ENCODE data around the gene FBRS. TPM values are rescaled to one million over a fixed set of nuclear protein-coding genes. Genes with fewer than 3 reads are reported as not detected.

FBRS gene
- total and polyA plus RNA-seq, 2 of the 8 experiments (the other 6 are each of a cell fraction or from before 2014, with no cell fraction given) = 2.4 to 13.9 TPM

DNA sequence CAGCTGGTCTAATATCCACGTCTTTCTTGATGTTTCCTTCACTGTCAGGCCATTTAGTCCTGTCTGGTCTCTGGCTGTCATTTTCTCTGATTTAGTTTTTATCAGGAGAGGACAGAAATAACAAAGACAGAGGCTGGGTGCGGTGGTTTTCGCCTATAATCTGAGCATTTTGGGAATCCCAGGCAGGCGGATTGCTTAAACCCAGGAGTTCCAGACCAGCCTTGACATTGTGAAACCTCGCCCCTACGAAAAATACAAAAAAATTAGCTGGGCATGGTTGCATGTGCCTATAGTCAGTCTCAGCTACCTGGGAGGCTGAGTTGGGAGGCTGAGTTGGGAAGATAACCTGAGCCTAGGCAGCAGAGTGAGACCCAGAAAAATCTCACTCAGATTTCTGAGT lies 47.8 kb downstream of the FBRS start (continued):
- TF ChIP-seq, protein P1, sequence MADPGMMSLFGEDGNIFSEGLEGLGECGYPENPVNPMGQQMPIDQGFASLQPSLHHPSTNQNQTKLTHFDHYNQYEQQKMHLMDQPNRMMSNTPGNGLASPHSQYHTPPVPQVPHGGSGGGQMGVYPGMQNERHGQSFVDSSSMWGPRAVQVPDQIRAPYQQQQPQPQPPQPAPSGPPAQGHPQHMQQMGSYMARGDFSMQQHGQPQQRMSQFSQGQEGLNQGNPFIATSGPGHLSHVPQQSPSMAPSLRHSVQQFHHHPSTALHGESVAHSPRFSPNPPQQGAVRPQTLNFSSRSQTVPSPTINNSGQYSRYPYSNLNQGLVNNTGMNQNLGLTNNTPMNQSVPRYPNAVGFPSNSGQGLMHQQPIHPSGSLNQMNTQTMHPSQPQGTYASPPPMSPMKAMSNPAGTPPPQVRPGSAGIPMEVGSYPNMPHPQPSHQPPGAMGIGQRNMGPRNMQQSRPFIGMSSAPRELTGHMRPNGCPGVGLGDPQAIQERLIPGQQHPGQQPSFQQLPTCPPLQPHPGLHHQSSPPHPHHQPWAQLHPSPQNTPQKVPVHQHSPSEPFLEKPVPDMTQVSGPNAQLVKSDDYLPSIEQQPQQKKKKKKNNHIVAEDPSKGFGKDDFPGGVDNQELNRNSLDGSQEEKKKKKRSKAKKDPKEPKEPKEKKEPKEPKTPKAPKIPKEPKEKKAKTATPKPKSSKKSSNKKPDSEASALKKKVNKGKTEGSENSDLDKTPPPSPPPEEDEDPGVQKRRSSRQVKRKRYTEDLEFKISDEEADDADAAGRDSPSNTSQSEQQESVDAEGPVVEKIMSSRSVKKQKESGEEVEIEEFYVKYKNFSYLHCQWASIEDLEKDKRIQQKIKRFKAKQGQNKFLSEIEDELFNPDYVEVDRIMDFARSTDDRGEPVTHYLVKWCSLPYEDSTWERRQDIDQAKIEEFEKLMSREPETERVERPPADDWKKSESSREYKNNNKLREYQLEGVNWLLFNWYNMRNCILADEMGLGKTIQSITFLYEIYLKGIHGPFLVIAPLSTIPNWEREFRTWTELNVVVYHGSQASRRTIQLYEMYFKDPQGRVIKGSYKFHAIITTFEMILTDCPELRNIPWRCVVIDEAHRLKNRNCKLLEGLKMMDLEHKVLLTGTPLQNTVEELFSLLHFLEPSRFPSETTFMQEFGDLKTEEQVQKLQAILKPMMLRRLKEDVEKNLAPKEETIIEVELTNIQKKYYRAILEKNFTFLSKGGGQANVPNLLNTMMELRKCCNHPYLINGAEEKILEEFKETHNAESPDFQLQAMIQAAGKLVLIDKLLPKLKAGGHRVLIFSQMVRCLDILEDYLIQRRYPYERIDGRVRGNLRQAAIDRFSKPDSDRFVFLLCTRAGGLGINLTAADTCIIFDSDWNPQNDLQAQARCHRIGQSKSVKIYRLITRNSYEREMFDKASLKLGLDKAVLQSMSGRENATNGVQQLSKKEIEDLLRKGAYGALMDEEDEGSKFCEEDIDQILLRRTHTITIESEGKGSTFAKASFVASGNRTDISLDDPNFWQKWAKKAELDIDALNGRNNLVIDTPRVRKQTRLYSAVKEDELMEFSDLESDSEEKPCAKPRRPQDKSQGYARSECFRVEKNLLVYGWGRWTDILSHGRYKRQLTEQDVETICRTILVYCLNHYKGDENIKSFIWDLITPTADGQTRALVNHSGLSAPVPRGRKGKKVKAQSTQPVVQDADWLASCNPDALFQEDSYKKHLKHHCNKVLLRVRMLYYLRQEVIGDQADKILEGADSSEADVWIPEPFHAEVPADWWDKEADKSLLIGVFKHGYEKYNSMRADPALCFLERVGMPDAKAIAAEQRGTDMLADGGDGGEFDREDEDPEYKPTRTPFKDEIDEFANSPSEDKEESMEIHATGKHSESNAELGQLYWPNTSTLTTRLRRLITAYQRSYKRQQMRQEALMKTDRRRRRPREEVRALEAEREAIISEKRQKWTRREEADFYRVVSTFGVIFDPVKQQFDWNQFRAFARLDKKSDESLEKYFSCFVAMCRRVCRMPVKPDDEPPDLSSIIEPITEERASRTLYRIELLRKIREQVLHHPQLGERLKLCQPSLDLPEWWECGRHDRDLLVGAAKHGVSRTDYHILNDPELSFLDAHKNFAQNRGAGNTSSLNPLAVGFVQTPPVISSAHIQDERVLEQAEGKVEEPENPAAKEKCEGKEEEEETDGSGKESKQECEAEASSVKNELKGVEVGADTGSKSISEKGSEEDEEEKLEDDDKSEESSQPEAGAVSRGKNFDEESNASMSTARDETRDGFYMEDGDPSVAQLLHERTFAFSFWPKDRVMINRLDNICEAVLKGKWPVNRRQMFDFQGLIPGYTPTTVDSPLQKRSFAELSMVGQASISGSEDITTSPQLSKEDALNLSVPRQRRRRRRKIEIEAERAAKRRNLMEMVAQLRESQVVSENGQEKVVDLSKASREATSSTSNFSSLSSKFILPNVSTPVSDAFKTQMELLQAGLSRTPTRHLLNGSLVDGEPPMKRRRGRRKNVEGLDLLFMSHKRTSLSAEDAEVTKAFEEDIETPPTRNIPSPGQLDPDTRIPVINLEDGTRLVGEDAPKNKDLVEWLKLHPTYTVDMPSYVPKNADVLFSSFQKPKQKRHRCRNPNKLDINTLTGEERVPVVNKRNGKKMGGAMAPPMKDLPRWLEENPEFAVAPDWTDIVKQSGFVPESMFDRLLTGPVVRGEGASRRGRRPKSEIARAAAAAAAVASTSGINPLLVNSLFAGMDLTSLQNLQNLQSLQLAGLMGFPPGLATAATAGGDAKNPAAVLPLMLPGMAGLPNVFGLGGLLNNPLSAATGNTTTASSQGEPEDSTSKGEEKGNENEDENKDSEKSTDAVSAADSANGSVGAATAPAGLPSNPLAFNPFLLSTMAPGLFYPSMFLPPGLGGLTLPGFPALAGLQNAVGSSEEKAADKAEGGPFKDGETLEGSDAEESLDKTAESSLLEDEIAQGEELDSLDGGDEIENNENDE (IDR thresholded peaks at IDR 0.05; ENCODE audit: insufficient replicate concordance, low read length) = no peak
- TF ChIP-seq GTF2F1 (IDR thresholded peaks at IDR 0.05; ENCODE audit: borderline replicate concordance, low read depth, low read length) (no peak), CHD2 (IDR thresholded peaks at IDR 0.05; ENCODE audit: low read length) (no peak), EP300 (IDR thresholded peaks at IDR 0.05; ENCODE audit: borderline replicate concordance in 1 of 2, low read depth in 2 of 2, low read length in 2 of 2) (no peak), SAP30 (IDR thresholded peaks at IDR 0.05; ENCODE audit: insufficient read depth, insufficient replicate concordance, low read length) (no peak), KDM4A (IDR thresholded peaks at IDR 0.05; ENCODE audit: low read depth, low read length, severe bottlenecking) (no peak), RBBP5 (IDR thresholded peaks at IDR 0.05; ENCODE audit: borderline replicate concordance, low read depth, low read length) (no peak), SIRT6 (IDR thresholded peaks at IDR 0.05; ENCODE audit: low read length) (no peak)
